ENCODE data around the gene GOLGA1.
A peak's percentile ranks its signal among the peaks of the same experiment; 100 is the strongest.

The GOLGA1 gene

DNA sequence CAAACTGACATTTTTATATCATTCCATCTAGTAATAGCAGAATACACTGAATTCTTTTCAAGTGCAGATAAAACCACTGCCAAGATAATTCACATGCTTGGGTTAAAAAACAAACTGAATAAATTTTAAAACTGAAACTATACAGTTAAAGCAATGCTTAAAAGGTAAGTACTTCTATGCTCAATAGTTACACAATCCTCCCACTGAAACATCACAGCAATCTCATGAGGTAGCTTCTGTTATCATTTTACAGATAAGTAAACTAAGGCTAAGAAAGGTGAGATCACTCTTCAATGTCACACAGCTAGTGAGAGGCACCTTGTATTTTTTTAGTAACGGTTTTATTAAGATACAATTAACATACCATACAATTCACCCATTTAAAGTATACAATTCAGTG is 13.4 kb upstream of the GOLGA1 start:
- no peak for TF ChIP-seq CTCF (IDR thresholded peaks at IDR 0.05)
- no peaks in the 10 kb centered on the region for H3K27me3 Mint-ChIP-seq (ENCODE audit: low read depth, poor library complexity)

DNA sequence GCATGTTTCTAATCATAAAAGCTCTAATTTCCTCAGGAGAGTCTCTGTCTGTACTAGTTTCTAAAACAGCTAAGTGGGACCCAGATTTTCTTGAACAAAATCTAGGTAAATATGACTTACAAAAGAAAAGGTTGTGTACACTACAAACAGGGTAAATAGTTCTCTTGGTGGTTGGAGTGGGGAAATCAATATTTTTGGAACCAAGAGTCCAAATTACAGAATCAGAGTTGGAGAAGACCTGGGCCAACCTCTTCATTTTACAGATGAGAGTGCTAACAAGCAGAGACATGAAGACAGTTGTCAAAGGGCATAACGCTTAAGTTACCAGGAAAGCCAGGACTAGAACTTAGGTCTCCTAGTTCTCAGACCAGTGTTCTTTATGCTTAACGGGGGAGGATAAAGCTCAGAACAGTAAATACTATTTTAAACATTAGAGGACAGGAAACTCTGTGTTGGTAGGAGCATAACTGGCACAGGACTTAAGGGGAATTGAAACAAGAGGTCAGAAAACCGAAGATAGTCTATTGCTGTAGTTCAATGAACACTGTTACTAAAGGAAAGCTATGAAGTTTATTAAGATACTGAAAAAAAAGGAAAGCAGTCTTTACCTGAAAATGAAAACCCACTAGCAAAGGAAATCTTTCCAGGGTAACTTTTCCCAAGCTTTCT is 9.3 kb upstream of the GOLGA1 start:
- Mint-ChIP-seq H3K27ac (peak overlapping the region; percentile 30), H3K27me3 (ENCODE audit: low read depth, poor library complexity) (no peaks in the 10 kb centered on the region), H3K4me3 (no peak overlapping the region), H3K4me1 (no peaks in the 10 kb centered on the region), H3K36me3 (ENCODE audit: low read depth) (peaks cover 25% of the 10 kb centered on the region), H3K9me3 (no peaks in the 10 kb centered on the region)
- TF ChIP-seq CTCF (IDR thresholded peaks at IDR 0.05), result no peak
- no peak for DNase-seq

More for the DNA sequence above, 13.4 kb upstream of the GOLGA1 start:
- Mint-ChIP-seq H3K4me1 (no peaks in the 10 kb centered on the region), H3K27ac (no peak overlapping the region), H3K9me3 (no peaks in the 10 kb centered on the region), H3K36me3 (ENCODE audit: low read depth) (peaks cover 35% of the 10 kb centered on the region), H3K4me3 (no peak overlapping the region)
- DNase-seq, result no peak

GRCh38 chr9:124949387-124949786 is 8.5 kb upstream of the GOLGA1 start:
- Mint-ChIP-seq H3K4me1 (no peaks in the 10 kb centered on the region), H3K36me3 (ENCODE audit: low read depth) (peaks cover 25% of the 10 kb centered on the region), H3K27ac (no peak overlapping the region), H3K9me3 (no peaks in the 10 kb centered on the region), H3K4me3 (no peak overlapping the region), H3K27me3 (ENCODE audit: low read depth, poor library complexity) (no peaks in the 10 kb centered on the region)
- TF ChIP-seq CTCF (IDR thresholded peaks at IDR 0.05), result no peak
- DNase-seq, result no peak

GRCh38 chr9:124947727-124948391 is 7.0 kb upstream of the GOLGA1 start:
- peak overlapping the region; percentile 20 for H3K27ac Mint-ChIP-seq
- no peak overlapping the region for H3K4me3 Mint-ChIP-seq
- no peaks in the 10 kb centered on the region for H3K27me3 Mint-ChIP-seq (ENCODE audit: low read depth, poor library complexity)

GRCh38 chr9:124946167-124946566 is 5.3 kb upstream of the GOLGA1 start:
- Mint-ChIP-seq H3K9me3 (no peaks in the 10 kb centered on the region), H3K4me3 (no peak overlapping the region), H3K36me3 (ENCODE audit: low read depth) (peaks cover 8% of the 10 kb centered on the region), H3K27me3 (ENCODE audit: low read depth, poor library complexity) (no peaks in the 10 kb centered on the region), H3K4me1 (peaks cover 14% of the 10 kb centered on the region), H3K27ac (no peak overlapping the region)
- TF ChIP-seq CTCF (IDR thresholded peaks at IDR 0.05), result no peak
- DNase-seq, result no peak

More at GRCh38 chr9:124947727-124948391, 7.0 kb upstream of the GOLGA1 start:
- Mint-ChIP-seq H3K36me3 (ENCODE audit: low read depth) (peaks cover 23% of the 10 kb centered on the region), H3K4me1 (peaks cover under 1% of the 10 kb centered on the region), H3K9me3 (no peaks in the 10 kb centered on the region)
- no peak for TF ChIP-seq CTCF (IDR thresholded peaks at IDR 0.05)
- DNase-seq, result no peak
